ENCODE results near the gene PGM5.

DNA sequence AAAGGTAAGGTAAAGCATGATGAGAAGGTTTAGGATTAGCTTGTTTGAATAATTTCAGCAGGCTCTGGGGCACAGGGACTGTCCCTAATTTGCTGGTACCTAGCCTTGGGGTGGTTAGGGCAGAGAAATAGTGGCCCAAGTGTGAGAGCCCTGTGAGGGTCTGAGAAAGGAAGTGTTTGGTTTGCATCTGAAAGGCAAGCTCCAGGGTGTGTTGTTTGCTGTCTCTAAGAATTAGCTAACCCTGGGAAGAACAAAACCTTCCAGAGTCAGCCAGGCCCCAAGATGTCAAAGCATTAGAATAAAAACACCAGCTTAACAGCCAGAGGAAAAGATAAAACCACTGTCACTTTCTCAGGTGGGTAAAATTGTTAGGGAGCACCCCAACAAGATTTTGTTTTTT, 153.3 kb downstream of the PGM5 start:
- TF ChIP-seq, protein P1, sequence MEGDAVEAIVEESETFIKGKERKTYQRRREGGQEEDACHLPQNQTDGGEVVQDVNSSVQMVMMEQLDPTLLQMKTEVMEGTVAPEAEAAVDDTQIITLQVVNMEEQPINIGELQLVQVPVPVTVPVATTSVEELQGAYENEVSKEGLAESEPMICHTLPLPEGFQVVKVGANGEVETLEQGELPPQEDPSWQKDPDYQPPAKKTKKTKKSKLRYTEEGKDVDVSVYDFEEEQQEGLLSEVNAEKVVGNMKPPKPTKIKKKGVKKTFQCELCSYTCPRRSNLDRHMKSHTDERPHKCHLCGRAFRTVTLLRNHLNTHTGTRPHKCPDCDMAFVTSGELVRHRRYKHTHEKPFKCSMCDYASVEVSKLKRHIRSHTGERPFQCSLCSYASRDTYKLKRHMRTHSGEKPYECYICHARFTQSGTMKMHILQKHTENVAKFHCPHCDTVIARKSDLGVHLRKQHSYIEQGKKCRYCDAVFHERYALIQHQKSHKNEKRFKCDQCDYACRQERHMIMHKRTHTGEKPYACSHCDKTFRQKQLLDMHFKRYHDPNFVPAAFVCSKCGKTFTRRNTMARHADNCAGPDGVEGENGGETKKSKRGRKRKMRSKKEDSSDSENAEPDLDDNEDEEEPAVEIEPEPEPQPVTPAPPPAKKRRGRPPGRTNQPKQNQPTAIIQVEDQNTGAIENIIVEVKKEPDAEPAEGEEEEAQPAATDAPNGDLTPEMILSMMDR (IDR thresholded peaks at IDR 0.05; ENCODE audit: low read depth, low read length) = no peak
- no peak for TF ChIP-seq EZH2phosphoT487 (IDR thresholded peaks at IDR 0.05; ENCODE audit: low read depth)

Data from OCI-LY3 (cell line).